Left lung (tissue), 10 donors: ENCODE results near the gene NOC3L. TPM values are rescaled to one million over a fixed set of nuclear protein-coding genes. Genes with fewer than 3 reads are reported as not detected.

ENCODE experiments used
- ATAC-seq: fragments of 200-7000 bp; cut with Tn5 transposase; one replicate; pipeline ENCODE4 v1.9.1; 2020; ENCODE audit warnings: moderate library complexity
- DNase-seq, 4 donors: peaks; one replicate each; pipeline ENCODE4 v3.0.0-alpha.2; 2013 to 2020
- H3K27ac ChIP-seq, 2 donors: fragments of 200-600 bp; sonication (generic) in 1 of 2; one replicate each; pipeline versions ENCODE4 v1.5.0 to v1.8.0; 2020 to 2021
- H3K27me3 ChIP-seq, 2 donors: fragments of 200-600 bp; sonication (generic) in 1 of 2; one replicate each; pipeline versions ENCODE4 v1.5.0 to v1.8.0; 2020 to 2021
- H3K36me3 ChIP-seq, 2 donors: fragments of 200-600 bp; sonication (generic) in 1 of 2; one replicate each; pipeline versions ENCODE4 v1.5.0 to v1.8.0; 2020 to 2021
- H3K4me1 ChIP-seq, 2 donors: fragments of 200-600 bp; one replicate each; pipeline ENCODE4 v1.8.0; 2021
- H3K4me3 ChIP-seq, 2 donors: fragments of 200-600 bp; sonication (generic) in 1 of 2; one replicate each; pipeline versions ENCODE4 v1.5.0 to v1.8.0; 2020 to 2021; ENCODE audit warnings: mild to moderate bottlenecking in 1 of 2
- H3K9me3 ChIP-seq, 2 donors: fragments of 200-600 bp; sonication (generic) in 1 of 2; one replicate each; pipeline versions ENCODE4 v1.5.0 to v1.8.0; 2020 to 2021
- intact Hi-C, 2 donors: fragments of 100-400 bp; cut with DNase I; formaldehyde crosslinking; loops; one replicate each; pipeline versions ENCODE4 v1.11.2 to v1.14.2; 2022
- polyA plus RNA-seq, 6 donors: library from polyadenylated mRNA; unstranded; fragments of 120-200 nt; gene quantifications; one replicate each; pipeline ENCODE4 v1.2.1, GENCODE V29; 2013; ENCODE audit not compliant: insufficient read length in 6 of 6
- total RNA-seq, 2 donors: library from RNA; stranded (reverse); fragmentation: NEBNext Ultra II Directional; extraction: Animal tissue kit (Norgen Biotek cat#: 25700); gene quantifications; one replicate each; pipeline ENCODE4 v1.2.1, GENCODE V29; 2021
- TF ChIP-seq, protein P1 (sequence below), 2 donors: fragments of 200-600 bp; sonication (generic) in 1 of 2; IDR thresholded peaks; one replicate each; pipeline versions ENCODE4 v1.5.0 to v1.8.0; 2021; ENCODE audit warnings: antibody characterized with exemption in 2 of 2
- donor health status: DM: no; HTN: yes; CAD: no.
- donor health status: DM: no; HTN: no; CAD: no.

The NOC3L gene
- total and polyA plus RNA-seq, 8 donors = 13.7 to 30.5 (median 27.1) TPM

DNA sequence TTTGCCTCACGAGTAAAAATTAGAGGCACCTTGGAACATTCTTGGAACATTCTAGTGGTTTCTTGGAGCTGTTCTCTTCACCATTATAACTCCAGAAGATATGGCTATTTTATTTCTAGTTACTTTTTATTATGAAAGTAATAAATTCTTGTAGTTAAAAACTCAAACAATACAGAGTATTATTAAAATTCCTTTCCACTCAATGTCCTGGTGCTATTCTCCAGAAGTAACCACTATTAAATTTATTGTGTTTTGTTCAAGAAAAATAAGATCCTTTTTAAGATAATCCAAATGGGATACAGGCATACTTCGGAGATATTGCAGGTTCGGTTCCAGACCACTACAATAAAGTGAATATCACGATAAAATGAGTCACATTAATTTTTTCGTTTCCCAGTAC is 68.6 kb downstream of the NOC3L start:
- Histone ChIP-seq H3K4me3 (no peak overlapping the region), H3K27me3 (no peaks in the 10 kb centered on the region), H3K27ac (no peak overlapping the region), H3K9me3 (no peaks in the 10 kb centered on the region), H3K4me1 (no peaks in the 10 kb centered on the region), H3K36me3 (no peaks in the 10 kb centered on the region)
- ATAC-seq (no peak), DNase-seq (no peak)
- TF ChIP-seq, protein P1, sequence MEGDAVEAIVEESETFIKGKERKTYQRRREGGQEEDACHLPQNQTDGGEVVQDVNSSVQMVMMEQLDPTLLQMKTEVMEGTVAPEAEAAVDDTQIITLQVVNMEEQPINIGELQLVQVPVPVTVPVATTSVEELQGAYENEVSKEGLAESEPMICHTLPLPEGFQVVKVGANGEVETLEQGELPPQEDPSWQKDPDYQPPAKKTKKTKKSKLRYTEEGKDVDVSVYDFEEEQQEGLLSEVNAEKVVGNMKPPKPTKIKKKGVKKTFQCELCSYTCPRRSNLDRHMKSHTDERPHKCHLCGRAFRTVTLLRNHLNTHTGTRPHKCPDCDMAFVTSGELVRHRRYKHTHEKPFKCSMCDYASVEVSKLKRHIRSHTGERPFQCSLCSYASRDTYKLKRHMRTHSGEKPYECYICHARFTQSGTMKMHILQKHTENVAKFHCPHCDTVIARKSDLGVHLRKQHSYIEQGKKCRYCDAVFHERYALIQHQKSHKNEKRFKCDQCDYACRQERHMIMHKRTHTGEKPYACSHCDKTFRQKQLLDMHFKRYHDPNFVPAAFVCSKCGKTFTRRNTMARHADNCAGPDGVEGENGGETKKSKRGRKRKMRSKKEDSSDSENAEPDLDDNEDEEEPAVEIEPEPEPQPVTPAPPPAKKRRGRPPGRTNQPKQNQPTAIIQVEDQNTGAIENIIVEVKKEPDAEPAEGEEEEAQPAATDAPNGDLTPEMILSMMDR (IDR thresholded peaks at IDR 0.05) = no peak
- intact Hi-C loops = no loop called here

- Histone ChIP-seq H3K27ac (no peak overlapping the region), H3K4me3 (no peak overlapping the region), H3K9me3 (no peaks in the 10 kb centered on the region), H3K4me1 (no peaks in the 10 kb centered on the region), H3K27me3 (no peaks in the 10 kb centered on the region), H3K36me3 (no peaks in the 10 kb centered on the region)
- TF ChIP-seq, protein P1 (IDR thresholded peaks at IDR 0.05) = no peak
- intact Hi-C loops = no loop called here
- ATAC-seq (no peak), DNase-seq (peak in 2 of 4 donors; percentile 51 to 65)
Measured at GRCh38 chr10:94293354-94293753, 69.4 kb downstream of the NOC3L start.

DNA sequence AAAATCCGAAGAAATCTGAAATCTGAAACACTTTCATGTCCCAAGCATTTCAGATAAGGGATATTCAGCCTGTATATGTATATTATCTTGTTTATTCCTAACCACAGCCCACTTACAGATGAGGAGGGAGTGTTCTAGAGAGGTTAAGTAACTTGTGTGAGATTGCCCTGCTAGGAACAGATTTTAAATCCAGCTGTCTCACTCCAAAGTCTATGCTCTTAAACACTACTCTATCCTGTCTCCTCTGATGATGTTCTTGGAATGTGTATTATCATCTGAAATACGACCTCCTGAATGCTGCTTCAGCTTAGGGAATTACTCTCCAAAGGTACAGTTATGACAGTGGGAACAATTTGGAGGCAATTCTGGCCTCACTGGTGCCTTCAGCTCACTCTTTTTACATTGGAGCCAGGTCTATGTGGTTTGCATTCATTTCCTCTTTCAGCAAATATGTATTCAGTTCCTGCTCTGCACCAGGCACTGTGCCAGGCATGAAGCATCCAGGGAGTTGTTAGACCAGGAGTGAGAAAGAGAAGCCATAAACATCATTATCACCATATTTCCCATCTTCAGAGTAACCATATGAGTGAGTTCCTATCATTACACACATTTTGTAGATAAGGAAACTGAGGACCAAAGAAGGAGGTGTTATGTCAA is 70.2 kb downstream of the NOC3L start:
- Histone ChIP-seq H3K4me1 (no peaks in the 10 kb centered on the region), H3K9me3 (no peaks in the 10 kb centered on the region), H3K27ac (no peak overlapping the region), H3K4me3 (no peak overlapping the region), H3K27me3 (no peaks in the 10 kb centered on the region), H3K36me3 (no peaks in the 10 kb centered on the region)
- peak; percentile 33 for ATAC-seq
- intact Hi-C loops = no loop called here
- TF ChIP-seq, protein P1 (IDR thresholded peaks at IDR 0.05) = no peak
- peak in 1 of 4 donors; percentile 37 for DNase-seq

- H3K36me3 ChIP-seq = no peaks in the 10 kb centered on the region
- no peaks in the 10 kb centered on the region for H3K27me3 ChIP-seq
- no peaks in the 10 kb centered on the region for H3K9me3 ChIP-seq
- intact Hi-C loops = no loop called here
- TF ChIP-seq, protein P1 (IDR thresholded peaks at IDR 0.05) = no peak
- H3K27ac ChIP-seq = no peak overlapping the region
- DNase-seq (no peak), ATAC-seq (no peak)
- H3K4me3 ChIP-seq = no peak overlapping the region
- no peaks in the 10 kb centered on the region for H3K4me1 ChIP-seq
Measured at GRCh38 chr10:94288361-94289101, 74.2 kb downstream of the NOC3L start.

- ATAC-seq (no peak), DNase-seq (no peak)
- TF ChIP-seq, protein P1 (IDR thresholded peaks at IDR 0.05) = no peak
- no peak overlapping the region for H3K4me3 ChIP-seq
- H3K4me1 ChIP-seq = no peaks in the 10 kb centered on the region
- no peaks in the 10 kb centered on the region for H3K27me3 ChIP-seq
- H3K36me3 ChIP-seq = no peaks in the 10 kb centered on the region
- intact Hi-C loops = no loop called here
- no peak overlapping the region for H3K27ac ChIP-seq
- no peaks in the 10 kb centered on the region for H3K9me3 ChIP-seq
Measured at GRCh38 chr10:94287336-94287735, 75.4 kb downstream of the NOC3L start.
